Suprapubic skin (tissue), 4 donors: ENCODE data around the gene PTMS. TPM values are rescaled to one million over a fixed set of nuclear protein-coding genes. Genes with fewer than 3 reads are reported as not detected.

ENCODE experiments used
- DNase-seq, 2 donors: peaks; one replicate each; pipeline ENCODE4 v3.0.0-alpha.2; 2019; ENCODE audit warnings: low spot score in 2 of 2
- H3K27ac ChIP-seq: fragments of 200-600 bp; sonication (generic); one replicate; pipeline ENCODE4 v1.5.1; 2019
- H3K27me3 ChIP-seq: fragments of 200-600 bp; sonication (generic); one replicate; pipeline ENCODE4 v1.5.1; 2019
- H3K36me3 ChIP-seq: fragments of 200-600 bp; sonication (generic); one replicate; pipeline ENCODE4 v1.5.1; 2019
- H3K4me1 ChIP-seq: fragments of 200-600 bp; sonication (generic); one replicate; pipeline ENCODE4 v1.5.1; 2019
- H3K4me3 ChIP-seq: fragments of 200-600 bp; sonication (generic); one replicate; pipeline ENCODE4 v1.5.1; 2019; ENCODE audit warnings: mild to moderate bottlenecking
- H3K9me3 ChIP-seq: fragments of 200-600 bp; sonication (generic); one replicate; pipeline ENCODE4 v1.5.1; 2019
- EP300 ChIP-seq: sonication (generic); formaldehyde crosslinking; IDR thresholded peaks from one replicate; pipeline ENCODE4 v1.6.1; 2017; ENCODE audit warnings: antibody characterized with exemption
- POLR2A ChIP-seq, 2 donors: fragments of 450-650 bp; IDR thresholded peaks; one replicate each; pipeline ENCODE4 v1.6.1; 2017; ENCODE audit warnings: antibody characterized with exemption in 2 of 2, mild to moderate bottlenecking in 2 of 2, moderate library complexity in 2 of 2
- POLR2AphosphoS5 ChIP-seq, 3 donors: sonication (generic); formaldehyde crosslinking; IDR thresholded peaks; one replicate each; pipeline ENCODE4 v1.6.1; 2017; ENCODE audit warnings: antibody characterized with exemption in 3 of 3
- WGBS: methylation state at CpG from one replicate; pipeline ENCODE4 v1.1.5; 2018; 5-methylcytosine and 5-hydroxymethylcytosine counted together
- total RNA-seq, 4 donors: library from RNA; depleted of rRNA; stranded (reverse); fragments of >200 nt; gene quantifications; one replicate each; pipeline ENCODE4 v1.1.0, GENCODE V29; 2016
- TF ChIP-seq, protein P1 (sequence below), 2 donors: fragments of 200-600 bp in 1 of 2; fragments of 450-650 bp in 1 of 2; sonication (generic) in 1 of 2; IDR thresholded peaks; one replicate each; pipeline ENCODE4 v1.5.1; 2016 to 2019; ENCODE audit warnings: antibody characterized with exemption in 2 of 2, mild to moderate bottlenecking in 1 of 2, moderate library complexity in 1 of 2

The PTMS gene
- total RNA-seq, 4 donors from 2014 or later, result 91.2 to 128 (median 99.8) TPM

DNA sequence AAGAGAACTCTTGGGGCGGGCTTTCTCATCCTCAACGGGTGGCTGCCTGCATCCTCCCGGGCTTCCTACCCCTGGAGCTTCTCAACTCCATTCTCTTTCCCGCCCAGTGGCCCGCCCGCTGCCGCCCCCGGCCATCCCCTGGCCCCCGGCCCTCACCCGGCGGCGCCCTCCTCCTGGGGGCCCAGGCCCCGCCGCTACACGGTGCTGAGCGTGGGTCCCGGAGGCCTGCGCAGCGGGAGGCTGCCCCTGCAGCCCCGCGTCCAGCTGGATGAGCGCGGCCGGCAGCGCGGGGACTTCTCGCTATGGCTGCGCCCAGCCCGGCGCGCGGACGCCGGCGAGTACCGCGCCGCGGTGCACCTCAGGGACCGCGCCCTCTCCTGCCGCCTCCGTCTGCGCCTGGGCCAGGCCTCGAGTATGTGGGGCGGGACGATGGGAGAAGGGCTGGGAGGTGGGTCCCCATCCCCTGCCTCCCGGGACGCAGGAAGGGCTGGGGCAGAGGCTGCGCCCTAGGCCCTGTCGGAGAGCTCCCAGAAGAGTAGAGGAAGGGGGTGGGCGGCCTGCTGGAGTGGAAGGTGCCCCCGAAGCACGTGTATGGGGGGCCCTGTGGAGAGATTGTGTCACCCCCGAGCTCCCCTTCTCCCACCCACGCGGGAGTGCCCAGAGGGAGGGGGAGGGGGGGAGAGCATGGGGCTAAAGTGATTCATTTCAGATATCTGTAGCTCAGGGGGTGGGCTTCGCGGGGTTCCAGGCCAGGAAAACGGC is 7.6 kb downstream of the PTMS start:
- H3K4me1 ChIP-seq, result peaks cover 52% of the 10 kb centered on the region
- no peak overlapping the region for H3K27ac ChIP-seq
- peaks cover 19% of the 10 kb centered on the region for H3K36me3 ChIP-seq
- H3K27me3 ChIP-seq, result no peaks in the 10 kb centered on the region
- peak overlapping the region; percentile 9 for H3K4me3 ChIP-seq
- DNase-seq, result no peak
- TF ChIP-seq POLR2A (IDR thresholded peaks at IDR 0.05), result no peak
- TF ChIP-seq EP300, result no peak
- TF ChIP-seq POLR2AphosphoS5 (IDR thresholded peaks at IDR 0.05), result no peak
- TF ChIP-seq, protein P1, sequence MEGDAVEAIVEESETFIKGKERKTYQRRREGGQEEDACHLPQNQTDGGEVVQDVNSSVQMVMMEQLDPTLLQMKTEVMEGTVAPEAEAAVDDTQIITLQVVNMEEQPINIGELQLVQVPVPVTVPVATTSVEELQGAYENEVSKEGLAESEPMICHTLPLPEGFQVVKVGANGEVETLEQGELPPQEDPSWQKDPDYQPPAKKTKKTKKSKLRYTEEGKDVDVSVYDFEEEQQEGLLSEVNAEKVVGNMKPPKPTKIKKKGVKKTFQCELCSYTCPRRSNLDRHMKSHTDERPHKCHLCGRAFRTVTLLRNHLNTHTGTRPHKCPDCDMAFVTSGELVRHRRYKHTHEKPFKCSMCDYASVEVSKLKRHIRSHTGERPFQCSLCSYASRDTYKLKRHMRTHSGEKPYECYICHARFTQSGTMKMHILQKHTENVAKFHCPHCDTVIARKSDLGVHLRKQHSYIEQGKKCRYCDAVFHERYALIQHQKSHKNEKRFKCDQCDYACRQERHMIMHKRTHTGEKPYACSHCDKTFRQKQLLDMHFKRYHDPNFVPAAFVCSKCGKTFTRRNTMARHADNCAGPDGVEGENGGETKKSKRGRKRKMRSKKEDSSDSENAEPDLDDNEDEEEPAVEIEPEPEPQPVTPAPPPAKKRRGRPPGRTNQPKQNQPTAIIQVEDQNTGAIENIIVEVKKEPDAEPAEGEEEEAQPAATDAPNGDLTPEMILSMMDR (IDR thresholded peaks at IDR 0.05), result no peak
- no peaks in the 10 kb centered on the region for H3K9me3 ChIP-seq
- 39% methylated on average over 23 of the region's 60 CpGs for WGBS

DNA sequence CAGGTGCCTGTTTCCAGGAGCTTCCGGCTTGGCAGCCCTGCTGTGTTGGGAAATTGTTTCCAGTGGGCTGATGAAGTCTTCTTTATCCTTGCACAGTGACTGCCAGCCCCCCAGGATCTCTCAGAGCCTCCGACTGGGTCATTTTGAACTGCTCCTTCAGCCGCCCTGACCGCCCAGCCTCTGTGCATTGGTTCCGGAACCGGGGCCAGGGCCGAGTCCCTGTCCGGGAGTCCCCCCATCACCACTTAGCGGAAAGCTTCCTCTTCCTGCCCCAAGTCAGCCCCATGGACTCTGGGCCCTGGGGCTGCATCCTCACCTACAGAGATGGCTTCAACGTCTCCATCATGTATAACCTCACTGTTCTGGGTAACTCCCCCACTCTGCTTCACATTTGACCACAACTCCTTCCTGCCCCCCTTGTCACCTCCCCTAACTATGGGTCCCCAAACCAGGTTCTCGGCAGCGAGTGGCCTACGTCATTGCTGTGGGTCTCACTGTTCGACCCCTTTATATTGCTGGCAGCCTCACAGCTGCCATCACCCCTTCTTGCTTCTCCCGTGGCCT is 8.4 kb downstream of the PTMS start:
- H3K27ac ChIP-seq, result no peak overlapping the region
- H3K4me1 ChIP-seq, result peaks cover 52% of the 10 kb centered on the region
- no peaks in the 10 kb centered on the region for H3K9me3 ChIP-seq

DNA sequence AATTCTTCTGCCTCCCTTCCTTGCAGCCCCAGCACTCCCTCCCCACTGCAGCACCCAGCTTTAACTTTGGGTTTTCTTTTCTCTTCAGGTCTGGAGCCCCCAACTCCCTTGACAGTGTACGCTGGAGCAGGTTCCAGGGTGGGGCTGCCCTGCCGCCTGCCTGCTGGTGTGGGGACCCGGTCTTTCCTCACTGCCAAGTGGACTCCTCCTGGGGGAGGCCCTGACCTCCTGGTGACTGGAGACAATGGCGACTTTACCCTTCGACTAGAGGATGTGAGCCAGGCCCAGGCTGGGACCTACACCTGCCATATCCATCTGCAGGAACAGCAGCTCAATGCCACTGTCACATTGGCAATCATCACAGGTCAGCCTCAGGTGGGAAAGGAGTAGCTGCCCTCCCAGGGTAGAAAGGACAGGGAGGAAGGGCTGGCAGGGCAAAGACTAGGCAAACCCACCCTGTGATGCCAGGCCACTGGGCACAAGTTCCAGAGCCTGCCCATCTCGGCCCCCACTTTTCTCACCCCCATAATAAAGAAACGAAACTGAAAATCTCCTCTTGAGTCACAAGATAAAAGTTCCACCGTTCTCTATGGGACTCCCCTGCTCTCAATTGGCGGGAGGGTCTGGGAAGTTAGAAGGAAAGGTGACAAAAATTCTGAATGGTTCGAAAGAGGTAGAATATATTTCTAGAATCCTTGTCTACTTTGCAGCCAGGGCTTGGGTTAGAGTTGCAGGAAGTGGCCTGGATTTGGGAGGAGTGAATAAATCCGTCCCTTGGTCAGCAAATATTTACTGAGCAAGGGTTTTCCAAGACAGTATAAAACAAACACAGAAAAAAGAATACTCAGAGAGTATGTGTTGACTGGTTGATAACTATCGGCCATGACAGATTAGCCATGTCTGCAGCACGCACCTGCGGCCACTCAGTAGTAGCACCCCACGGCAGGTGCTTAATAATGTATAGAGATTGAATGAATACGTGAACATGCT is 9.3 kb downstream of the PTMS start:
- Histone ChIP-seq H3K27me3 (no peaks in the 10 kb centered on the region), H3K9me3 (no peaks in the 10 kb centered on the region), H3K4me1 (peaks cover 47% of the 10 kb centered on the region), H3K36me3 (peaks cover 8% of the 10 kb centered on the region), H3K27ac (no peak overlapping the region), H3K4me3 (no peak overlapping the region)
- TF ChIP-seq POLR2AphosphoS5 (IDR thresholded peaks at IDR 0.05), result no peak
- TF ChIP-seq, protein P1 (IDR thresholded peaks at IDR 0.05), result no peak
- no peak for DNase-seq
- 86% methylated on average over 16 of the region's 16 CpGs for WGBS

More for the DNA sequence above, 8.4 kb downstream of the PTMS start:
- WGBS, result 85% methylated on average over 15 of the region's 15 CpGs
- Histone ChIP-seq H3K36me3 (peaks cover 17% of the 10 kb centered on the region), H3K4me3 (no peak overlapping the region), H3K27me3 (no peaks in the 10 kb centered on the region)
- TF ChIP-seq POLR2AphosphoS5 (IDR thresholded peaks at IDR 0.05) (no peak), EP300 (no peak), POLR2A (IDR thresholded peaks at IDR 0.05) (no peak)
- TF ChIP-seq, protein P1 (IDR thresholded peaks at IDR 0.05), result no peak
- no peak for DNase-seq

DNA sequence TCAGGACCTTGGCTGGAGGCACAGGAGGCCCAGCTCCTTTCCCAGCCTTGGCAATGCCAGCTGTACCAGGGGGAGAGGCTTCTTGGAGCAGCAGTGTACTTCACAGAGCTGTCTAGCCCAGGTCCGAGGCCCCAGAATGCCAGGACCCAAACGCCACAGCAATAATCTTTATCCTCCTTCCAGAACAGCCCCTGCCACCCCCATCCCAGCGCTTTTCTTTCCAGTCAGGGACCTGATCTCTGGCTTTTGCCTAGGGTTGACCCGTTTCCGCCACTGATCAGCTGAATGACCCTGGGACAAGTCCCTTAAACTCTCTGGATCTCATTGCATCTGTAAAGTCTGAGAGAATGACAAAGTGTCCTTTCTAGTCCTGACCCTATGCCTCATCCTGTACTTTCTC is 11.2 kb downstream of the PTMS start:
- no peaks in the 10 kb centered on the region for H3K36me3 ChIP-seq
- TF ChIP-seq POLR2A (IDR thresholded peaks at IDR 0.05) (no peak), POLR2AphosphoS5 (IDR thresholded peaks at IDR 0.05) (no peak), EP300 (no peak)
- TF ChIP-seq, protein P1 (IDR thresholded peaks at IDR 0.05), result no peak
- no peak overlapping the region for H3K4me3 ChIP-seq
- no peaks in the 10 kb centered on the region for H3K9me3 ChIP-seq
- 99% methylated on average over 5 of the region's 5 CpGs for WGBS
- H3K4me1 ChIP-seq, result peaks cover 29% of the 10 kb centered on the region
- DNase-seq, result no peak
- no peaks in the 10 kb centered on the region for H3K27me3 ChIP-seq
- no peak overlapping the region for H3K27ac ChIP-seq
